CD4-positive, alpha-beta T cell treated with Interleukin-17A for 1 hour (primary cell): Measurements from ENCODE around the gene RPL11.
A peak's percentile ranks its signal among the peaks of the same experiment; 100 is the strongest.

Source experiments
- DNase-seq: peaks from one replicate; pipeline ENCODE4 v3.0.0-alpha.2; 2020

Gene RPL11

GRCh38 chr1:23736437-23737134 is 45.0 kb downstream of the RPL11 start:
- no peak for DNase-seq

GRCh38 chr1:23741609-23742008 is 50.0 kb downstream of the RPL11 start:
- no peak for DNase-seq

GRCh38 chr1:23742670-23743286 is 51.2 kb downstream of the RPL11 start:
- DNase-seq = no peak

GRCh38 chr1:23743287-23744152 is 51.9 kb downstream of the RPL11 start, which contains the start of gene ELOA:
TSS of gene ELOA (plus strand) at chr1:23743471. CDS start at chr1:23743504, 33 bp downstream.
- peak; percentile 74 for DNase-seq

- DNase-seq = peak; percentile 40
Measured at GRCh38 chr1:23745515-23745914, 53.9 kb downstream of the RPL11 start.
